CD4-positive, alpha-beta T cell treated with Interleukin-4 for 1 hour (primary cell): ENCODE data around the gene LINGO4.
A peak's percentile ranks its signal among the peaks of the same experiment; 100 is the strongest.
"Not testable (repeated sequence)": the region's sequence is repeated elsewhere in the genome, so short reads cannot be mapped to it uniquely, and the experiment has no call there.

Experiments used
- DNase-seq, 2 donors: peaks; one replicate each; pipeline ENCODE4 v3.0.0-alpha.2; 2020 to 2022

The LINGO4 gene

DNA sequence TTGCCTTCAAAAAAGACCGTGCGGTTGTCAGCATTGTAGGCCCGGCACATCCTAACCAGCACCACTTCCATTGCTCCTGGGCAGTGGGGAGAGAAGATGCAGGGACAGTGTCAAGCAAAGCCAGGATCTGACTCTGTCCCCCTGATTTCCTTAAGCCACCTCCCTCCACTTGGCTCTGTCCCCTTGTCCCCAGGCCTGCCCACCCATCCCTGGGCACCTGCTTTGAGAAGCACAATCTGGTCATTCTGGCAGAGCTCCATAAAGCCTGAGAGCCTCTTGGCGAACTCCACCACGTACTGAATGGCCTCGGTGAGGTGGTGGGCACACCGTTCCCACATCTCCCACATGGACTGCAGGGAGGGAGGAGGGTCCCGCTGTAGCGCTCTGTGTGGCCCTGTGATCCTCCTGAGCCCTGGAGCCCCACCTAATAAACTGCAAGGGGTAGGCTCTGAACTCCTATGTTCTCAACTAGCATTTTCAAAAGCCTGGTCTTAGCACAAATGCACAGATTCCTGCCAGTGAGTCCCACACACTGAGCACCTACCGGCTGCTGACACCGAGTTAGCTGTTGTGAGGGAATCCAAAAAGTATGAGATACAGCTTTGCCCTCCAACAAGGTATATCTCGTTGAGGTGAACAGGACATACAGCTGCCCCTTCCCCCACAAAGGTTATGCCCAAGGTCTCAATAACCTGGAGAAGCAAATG, 8.2 kb upstream of the LINGO4 start:
- DNase-seq, result no peak

DNA sequence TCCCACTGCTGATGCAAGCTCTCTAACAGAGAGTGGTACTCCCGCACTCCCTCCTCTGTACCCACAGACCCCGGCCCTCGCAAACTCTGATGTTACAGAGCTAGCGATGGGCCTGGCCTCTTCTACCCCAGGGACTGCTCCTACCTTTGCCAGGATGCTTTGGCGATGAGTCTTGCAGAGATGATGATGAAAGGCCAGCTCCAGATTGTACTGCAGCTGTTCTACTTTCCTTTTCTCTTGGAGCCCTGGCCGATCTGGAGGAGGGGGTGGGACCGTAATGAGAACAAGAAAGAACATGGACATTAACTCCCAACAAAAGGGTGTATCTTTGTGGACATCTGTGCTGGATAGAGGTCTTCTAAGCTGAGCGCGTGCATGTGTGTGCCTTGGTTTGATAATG, 6.0 kb upstream of the LINGO4 start:
- DNase-seq, result no peak

DNA sequence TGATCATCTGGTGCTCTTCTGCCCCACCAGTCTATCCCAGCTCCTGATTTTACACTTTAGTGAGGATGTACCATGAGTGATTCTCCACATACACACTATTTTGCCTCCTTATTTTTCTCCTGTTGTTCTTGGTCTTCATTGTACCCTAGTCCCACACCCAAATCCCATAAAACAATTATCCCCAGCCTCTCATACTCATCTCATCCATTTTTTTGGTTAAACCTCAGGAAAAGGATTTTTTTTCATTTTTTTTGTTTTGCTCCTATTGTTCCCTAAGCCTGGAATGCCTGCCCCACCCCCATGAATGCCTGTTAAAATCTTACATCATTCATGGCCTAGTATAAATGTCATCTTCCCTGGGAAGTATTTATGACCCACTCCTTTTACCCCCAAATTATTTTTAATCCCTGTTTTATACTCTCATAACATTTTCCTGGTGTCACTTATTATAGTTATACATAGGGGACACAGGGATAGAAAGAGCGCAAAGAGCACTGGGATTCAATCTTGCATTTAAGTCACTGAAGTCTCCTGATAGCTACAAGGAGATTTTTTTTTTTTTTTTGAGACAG, 4.9 kb upstream of the LINGO4 start:
- no peak for DNase-seq

DNA sequence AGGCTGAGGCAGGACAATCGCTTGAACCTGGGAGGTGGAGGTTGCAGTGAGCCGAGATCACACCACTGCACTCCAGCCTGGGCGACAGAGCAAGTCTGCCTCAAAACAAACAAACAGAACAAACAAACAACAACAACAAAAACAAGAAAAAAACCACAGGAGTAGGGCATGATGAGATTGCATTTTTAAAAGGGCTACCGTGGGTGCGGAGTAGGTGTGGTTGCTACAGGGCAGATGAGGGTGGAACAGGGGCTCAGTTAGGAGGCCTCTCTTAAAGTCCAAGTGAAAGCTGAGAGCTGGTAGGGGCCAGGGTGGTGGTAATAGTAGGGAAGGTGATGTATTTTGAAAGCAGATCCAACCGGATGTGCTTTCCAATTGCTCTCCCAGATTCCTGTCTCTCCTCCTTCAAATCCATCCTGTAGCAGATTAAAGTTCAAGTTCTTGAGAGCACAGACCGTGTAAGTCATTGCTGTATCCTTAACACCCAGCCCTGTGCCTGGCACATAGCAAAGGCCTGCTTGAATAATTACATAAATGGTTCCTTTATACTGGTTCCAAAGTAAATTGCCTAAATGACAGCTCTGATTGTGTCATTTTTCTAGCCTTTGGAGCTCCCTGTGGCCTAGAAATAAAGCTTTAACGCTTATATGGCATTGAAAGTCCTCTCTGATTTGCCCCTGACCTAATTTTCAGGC, 4.2 kb upstream of the LINGO4 start:
- no peak for DNase-seq

DNA sequence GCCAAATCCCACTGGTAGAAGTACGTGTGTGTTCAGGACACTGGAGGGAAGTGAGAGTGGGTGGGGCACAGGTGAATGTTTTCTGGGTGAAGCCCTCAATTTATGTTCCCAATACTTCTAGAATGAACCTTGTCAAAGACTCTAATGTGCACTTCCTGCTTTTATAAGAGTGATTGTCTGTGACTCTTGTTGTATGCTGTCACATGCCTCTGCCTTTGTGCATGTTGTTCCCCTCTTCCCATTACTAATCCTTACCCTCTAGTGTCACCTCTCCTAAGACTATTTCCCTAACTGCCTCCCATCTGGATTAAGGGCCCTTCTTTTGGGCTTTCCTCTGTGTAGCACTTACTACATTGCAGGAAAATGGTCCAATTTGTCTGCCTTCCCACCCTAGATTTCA, 2.5 kb upstream of the LINGO4 start:
- no peak for DNase-seq

DNA sequence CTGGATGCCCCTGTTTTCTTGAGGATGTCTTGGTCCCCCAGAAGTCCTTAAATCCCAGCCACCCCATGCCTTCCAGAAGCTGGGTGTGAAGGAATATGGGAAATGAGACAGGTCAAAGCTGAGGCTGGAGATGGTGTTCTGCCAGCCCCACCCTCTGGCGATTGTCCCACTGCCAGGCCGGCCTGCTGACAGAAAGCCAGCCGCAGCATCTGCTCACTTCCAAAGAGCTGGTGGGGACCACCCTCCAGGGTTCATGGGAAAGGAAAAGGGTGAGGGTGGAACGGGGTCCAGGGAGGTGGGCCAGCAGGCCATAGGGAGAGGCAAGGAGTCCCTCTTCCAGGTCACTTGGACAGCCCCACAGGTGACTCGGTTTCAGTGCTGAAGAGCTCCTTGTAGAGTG, 1.9 kb upstream of the LINGO4 start:
- DNase-seq, result no peak

DNA sequence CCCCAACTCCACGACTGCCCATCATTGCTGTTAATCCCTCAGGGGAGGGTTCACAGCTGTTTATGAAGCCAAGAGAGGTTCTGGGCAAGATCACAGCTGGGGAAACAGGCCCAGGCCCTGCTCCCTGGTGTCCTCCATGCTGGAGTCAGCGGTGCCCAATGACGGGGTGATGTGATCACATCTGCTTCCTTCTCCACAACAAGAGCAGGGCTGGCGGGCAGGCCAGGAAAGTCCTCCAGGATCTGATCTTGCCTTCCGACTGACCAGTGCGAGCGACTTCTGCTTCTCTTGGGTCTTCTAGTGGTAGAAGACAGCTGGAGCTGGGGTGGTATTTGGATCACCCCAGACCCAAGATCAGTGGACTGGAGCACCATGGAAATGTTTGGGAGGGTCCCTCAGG, 951 bp upstream of the LINGO4 start:
- no peak for DNase-seq

DNA sequence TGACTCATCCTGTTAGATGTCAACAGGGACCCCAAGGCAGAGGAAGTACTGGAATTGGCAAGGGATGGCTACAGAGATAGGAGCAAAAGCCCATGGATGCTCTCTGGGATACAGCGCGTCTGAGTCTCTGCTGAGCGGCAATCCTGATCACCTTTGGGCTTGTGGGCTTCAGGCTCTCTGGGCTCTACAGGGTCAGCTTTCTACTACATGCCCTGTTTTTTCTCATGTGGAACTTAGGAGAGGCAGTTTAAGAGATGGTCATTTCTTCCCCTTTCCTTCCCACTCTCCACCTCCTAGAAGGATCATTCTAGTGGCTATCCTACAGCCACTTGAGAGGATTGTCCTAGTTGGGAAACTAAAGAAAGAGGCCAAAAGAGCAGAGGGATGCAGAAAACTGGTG, 1.3 kb downstream of the LINGO4 start:
- DNase-seq, result no peak

DNA sequence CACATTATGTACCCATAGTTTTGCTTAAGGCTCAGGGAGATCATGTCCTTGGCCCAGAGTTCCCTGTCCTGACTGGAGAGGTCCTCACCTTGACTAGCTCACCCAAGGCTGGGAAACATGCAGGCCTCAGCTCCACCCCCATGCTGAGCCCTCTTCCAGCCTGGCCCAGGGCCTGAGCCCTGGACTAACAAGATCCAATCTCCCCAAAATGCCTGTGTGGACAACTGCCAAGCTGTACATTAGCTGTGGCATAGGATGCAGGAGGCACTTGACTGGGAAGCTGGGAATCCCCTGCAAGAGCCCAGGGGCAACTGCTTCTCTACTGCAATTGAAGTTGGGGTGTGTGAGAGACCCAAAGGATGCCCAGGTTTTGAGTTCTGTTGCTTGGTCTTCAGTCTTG, 2.1 kb downstream of the LINGO4 start:
- DNase-seq, result no peak

DNA sequence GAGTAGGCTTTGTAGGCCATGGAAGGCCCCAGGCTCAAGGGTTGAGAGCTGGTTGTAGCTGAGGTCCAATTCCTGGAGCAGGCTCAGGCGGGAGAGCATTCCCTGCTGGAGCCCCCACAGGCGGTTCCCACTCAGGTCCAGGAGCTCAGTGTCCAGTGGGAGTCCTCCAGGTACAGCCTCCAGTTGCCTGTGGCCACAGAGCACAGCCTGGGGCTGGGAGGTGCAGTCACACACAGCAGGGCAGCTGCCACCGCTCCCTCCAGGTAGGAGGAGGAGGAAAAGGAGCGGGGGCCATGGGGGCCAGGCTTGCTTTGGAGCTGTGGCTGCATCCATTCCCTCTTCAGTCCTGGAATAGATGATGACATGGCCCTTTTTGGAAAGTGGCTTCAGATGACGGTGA, 2.8 kb downstream of the LINGO4 start:
- DNase-seq, result no peak

DNA sequence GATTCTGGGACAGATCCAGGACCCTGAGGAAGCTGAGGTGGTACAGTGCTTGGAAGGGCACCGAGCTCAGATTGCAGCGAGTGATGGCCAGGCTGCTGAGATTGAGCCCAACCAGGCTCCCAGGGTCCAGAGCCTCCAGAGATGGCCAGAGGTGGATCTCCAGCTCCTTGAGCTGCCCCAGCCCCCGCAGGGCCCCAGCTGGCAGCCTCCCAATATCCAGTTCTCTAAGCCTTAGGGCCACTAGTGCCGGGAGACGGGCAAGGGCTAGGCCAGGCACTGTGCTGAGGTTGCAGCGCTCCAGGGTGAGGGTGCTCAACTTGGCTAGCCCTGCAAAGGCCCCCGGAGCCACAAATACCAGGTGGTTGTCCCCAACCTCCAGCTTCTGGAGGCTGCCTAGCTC, 3.4 kb downstream of the LINGO4 start:
- no peak for DNase-seq

DNA sequence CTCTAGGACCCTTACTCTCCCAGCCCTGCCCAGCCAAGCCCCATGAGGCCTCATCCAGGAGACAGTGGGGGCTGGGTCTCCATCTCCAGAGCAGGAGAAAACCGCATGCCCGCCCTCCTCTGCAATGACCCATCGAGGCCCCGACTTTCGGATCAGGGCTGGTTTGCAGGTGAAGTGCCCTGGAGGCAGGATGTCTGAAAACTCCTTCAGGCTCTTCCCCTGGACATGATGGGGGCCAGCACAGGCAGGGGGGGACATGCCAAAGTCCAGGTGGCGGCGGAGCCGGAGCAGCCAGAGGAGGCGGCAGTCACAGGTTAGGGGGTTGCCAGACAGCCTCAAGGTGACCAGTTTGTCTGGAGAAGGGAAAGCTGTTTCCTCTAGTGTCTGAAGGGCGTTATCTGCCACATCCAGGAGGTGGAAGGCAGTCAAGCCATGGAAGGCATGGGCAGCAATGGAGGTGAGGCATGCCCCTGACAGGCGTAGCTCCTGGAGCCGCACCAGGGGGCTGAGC, 3.9 kb downstream of the LINGO4 start:
- DNase-seq, result no peak

DNA sequence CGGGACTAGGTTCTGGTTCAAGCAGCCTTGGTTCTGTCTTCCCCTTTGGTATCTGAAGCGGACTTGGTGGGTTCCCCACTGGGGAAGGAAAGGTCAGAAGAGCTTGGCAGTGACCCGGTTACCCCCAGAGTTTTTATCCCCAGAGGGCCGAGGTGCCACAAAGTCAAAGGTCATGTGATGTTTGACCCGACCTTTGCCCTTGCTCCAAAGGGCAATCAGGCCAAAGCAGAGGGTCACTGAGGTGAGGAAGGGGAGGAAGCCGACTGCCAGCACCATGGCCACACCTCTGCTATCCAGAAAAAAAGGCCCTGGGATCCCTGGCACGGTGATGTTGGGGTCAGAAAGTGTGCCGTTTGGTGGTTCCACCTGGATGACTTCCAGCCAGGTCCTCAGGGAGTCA, 4.4 kb downstream of the LINGO4 start:
- no peak for DNase-seq

DNA sequence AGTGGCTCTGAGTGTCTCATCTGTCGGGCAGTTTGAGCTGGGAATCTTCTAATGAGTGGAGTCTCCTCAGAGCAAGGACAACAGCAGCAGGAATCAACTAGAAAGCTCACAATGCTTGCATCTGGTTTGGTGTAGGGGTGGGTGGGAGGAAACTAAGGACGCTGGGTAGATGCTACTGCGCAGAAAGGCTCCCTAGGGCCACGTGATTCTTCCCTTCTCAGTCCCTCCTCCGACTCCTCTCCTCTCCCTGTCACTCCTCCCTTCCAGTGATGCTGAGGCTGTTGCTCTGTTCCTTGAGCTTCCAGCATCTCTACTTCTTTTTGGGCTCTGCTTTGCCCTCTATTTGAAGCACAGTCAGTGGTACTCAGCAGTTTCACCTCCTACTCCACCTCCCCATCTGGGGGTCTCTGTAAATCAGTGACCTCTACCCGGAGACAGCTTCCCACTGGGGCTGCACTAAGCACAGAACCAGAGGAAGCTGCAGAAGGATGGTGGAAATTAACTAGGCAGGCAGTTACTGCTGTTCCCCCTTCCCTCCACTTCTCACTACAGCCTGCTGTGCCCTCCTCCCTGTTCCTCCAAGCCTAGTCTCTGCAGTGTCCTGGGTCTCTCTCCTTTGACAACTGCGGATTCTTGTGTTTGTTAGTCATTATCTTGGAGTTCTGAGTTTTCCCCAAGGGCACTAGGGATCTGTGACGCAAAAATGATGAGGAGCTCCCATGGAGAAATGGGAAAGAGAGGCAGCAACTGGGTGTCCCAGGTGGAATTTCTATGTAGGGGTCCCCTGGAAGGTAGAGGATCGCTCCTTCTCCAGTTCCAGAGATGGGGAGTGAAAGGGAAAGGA, 5.8 kb downstream of the LINGO4 start:
- no peak for DNase-seq

DNA sequence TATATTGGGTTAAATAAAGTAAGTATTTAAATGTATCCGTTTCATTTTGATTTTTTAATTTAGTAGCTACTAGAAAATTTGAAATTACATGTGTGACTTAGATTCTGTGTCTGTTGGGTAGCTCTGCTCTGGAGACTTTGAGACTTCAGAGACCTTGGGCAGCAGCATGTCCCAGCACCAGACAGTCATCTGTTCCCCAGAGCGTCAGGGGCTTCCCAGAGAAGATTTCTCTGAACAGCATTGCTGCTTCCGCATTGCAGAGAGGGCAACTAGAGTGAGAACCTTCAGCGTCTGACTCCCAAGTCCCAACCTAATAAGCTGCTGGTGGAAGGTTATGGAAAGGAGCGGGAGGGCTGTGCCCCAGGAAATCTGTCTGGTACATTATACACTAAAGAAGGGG, 6.6 kb downstream of the LINGO4 start:
- DNase-seq, result no peak

DNA sequence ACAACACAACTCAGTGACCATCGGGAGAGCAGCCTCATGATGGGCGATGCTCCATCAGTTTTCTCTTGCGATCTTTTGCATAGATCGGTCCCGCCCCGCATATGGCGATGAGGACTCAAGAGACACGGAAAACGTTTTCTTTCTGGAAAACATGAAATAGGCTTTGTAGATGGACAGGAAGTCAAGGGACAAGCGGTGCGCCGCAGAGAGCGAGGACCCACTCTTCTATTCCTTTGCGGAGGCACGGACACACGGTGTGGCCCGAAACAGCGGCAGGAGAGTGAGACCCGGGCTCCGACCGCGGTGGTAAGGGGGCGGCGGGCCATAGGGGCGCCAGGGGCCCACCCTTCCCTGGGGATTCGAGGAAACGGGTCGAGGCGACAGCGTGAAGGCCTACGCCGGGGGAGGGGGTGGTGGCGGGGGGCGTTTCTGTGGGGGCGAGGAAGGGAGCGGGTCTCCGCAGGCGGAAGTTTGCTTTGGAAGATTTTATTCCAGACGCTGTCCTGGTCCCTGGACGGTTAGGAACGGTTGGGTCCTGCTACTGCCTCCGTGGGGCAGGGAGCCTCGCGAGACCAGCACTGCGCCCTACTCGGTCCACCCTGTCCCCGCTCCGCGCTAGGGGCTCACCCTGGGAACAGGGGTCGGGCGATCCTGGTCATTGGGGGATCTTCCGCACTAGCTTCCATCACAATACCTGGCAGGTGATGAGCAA, 14.1 kb downstream of the LINGO4 start:
- no peak for DNase-seq

DNA sequence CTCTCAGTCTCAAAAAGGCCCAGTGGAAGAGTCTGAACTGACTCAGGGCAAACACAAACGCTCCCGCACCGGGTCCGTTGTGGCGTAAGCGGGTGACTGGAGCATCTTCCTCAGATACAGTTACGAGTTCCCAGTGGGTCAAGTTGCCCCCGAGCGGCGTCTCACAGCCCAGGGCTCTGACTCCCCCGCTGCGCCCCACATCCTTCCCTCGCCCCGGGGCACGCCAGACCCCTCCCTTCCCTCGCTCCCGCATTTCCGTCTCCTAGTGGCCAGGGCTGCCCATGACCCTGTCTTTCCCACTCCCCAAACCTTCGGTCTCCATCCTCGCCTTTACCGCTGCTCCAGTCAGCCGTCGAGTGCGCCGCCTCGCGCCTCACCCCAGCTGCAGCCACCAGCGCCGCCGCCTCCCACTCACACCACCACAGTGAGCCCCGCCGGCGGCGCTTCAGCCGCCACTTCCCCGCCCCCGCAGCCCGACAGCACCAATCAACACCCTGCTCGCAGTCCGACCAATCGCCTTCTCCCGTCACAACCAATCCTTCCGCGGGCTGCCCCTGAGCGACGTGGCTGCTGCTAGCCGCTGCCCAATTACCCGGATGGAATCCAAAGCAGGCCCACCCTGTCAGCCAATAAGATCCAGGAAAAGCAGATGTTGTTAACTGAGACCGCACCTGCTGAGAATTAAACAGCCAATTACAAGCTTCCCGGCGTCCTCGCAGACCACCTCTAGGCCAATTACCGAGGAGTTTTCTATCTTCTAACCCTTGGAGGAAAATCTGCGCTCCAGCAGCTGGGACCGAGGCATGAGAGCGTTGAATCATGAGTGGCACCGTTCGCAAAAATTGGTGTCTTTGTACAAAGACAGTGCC, 14.9 kb downstream of the LINGO4 start, which contains the start of gene TDRKH:
Gene TDRKH, minus strand, starts transcription at position 430 of the 869 bp plus-strand sequence. CDS start 7,478 bp downstream, outside the sequence.
- DNase-seq, result peak; percentile 99

DNA sequence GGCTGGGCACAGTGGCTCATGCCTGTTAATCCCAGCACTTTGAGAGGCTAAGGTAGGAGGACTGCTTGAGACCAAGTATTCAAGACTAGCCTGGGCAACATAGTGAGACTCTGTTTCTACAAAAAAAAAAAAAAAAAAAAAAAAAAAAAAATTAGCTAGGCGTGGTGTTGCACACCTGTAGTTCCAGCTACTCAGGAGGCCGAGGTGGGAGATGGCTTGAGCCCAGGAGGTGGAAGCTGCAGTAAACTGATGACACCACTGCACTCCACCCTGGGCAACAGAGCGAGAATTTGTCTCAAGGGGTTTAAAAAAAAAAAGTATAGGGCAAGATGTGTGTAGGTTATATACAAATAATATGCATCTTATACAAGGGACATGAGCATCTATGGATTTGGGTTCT, 17.5 kb downstream of the LINGO4 start:
- DNase-seq, result no peak

DNA sequence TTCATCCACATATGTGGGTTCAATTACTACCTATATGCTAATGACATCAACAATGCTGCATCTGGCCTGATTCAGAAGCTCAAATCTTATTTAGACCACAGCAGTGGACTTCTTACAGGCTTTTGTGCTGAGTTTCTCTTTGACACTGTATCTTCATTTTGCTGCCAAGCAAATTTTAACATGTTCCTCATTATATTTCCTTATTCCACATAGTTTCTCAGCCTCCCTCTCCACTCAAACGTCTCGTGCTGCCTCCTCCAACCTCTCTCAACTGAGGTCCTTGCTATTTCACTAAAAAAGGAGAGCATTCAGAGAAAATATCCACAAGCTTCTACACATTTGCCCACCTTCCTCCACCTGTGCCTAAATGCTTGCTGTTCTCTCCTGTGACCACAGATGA, 21.4 kb downstream of the LINGO4 start:
- no peak for DNase-seq

DNA sequence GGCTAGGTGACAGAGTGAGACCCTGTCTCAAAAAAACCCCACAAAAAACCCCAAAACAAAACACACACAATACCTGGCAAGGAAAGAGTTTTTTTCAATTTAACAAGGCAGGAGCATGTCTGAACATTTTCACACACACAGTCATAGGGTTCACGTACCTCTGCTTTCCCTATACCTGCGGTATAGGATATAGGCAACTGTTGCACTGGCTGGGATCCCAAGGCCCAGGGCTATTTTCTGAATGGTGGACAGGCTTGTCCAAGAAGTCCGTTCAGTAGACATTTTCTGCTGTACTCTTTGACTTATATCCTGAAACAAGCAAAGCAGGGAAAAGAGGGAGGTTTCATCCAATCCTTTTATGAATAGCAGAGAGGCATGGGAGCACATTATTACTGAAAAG, 22.5 kb downstream of the LINGO4 start:
- no peak for DNase-seq

DNA sequence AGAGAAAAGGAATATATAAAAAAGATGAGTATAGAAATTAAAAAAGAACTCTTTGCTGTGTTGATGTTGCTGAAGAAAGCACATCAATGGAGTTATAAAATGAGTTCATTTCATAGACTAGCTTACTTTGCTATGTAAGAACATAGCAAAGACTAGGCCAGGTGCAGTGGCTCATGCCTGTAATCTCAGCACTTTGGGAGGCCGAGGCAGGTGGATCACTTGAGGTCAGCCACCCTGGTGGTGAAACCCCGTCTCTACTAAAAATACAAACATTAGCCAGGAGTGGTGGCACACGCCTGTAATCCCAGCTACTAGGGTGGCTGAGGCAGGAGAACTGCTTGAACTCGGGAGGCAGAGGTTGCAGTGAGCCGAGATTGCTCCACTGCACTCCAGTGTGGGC, 23.2 kb downstream of the LINGO4 start:
- DNase-seq, result not testable (repeated sequence)

DNA sequence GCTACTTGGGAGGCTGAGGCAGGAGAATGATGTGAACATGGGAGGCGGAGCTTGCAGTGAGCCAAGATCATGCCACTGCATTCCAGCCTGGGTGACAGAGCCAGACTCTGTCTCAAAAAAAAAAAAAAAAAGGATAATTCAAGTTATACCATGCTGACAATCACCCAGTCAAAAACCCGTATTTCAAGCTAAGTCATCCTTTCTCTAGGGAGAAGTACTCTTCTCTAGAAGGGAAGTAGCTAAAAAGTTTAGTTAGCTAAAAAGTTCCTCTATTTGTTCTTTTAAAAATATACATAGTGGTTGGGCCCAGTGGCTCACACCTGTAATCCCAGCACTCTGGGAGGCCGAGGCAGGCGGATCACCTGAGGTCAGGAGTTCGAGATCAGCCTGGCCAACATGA, 24.5 kb downstream of the LINGO4 start:
- not testable (repeated sequence) for DNase-seq
